Liver (tissue), 9 donors: ENCODE measurements around the gene LSM14B. TPM values are rescaled to one million over a fixed set of nuclear protein-coding genes. Genes with fewer than 3 reads are reported as not detected.
A peak's percentile ranks its signal among the peaks of the same experiment; 100 is the strongest.

ENCODE experiments used
- DNase-seq: peaks from one replicate; pipeline ENCODE4 v3.0.0-alpha.2; 2017; ENCODE audit warnings: low spot score
- H3K27ac ChIP-seq, 2 donors: one replicate each; pipeline ENCODE4 v1.7.0; 2013; ENCODE audit warnings: inconsistent platforms in 2 of 2, low read length in 2 of 2, control low read depth in 1 of 2, low read depth in 1 of 2, mild to moderate bottlenecking in 1 of 2
- H3K27me3 ChIP-seq, 4 donors: one replicate each; pipeline versions ENCODE4 v1.6.1 to v1.7.0; 2013; ENCODE audit warnings: low read length in 3 of 4, inconsistent platforms in 1 of 4, mild to moderate bottlenecking in 1 of 4, moderate library complexity in 1 of 4; ENCODE audit not compliant: control insufficient read depth in 4 of 4, insufficient read depth in 4 of 4
- H3K36me3 ChIP-seq, 4 donors: one replicate each; pipeline versions ENCODE4 v1.6.1 to v1.7.0; 2013; ENCODE audit warnings: low read length in 3 of 4, mild to moderate bottlenecking in 3 of 4, low read depth in 1 of 4, moderate library complexity in 1 of 4; ENCODE audit not compliant: control insufficient read depth in 4 of 4, insufficient read depth in 3 of 4
- H3K4me1 ChIP-seq, 4 donors: one replicate each; pipeline versions ENCODE4 v1.6.1 to v1.7.0; 2013; ENCODE audit warnings: low read length in 3 of 4, mild to moderate bottlenecking in 3 of 4, moderate library complexity in 1 of 4; ENCODE audit not compliant: control insufficient read depth in 4 of 4, insufficient read depth in 4 of 4
- H3K4me3 ChIP-seq, 3 donors: one replicate each; pipeline versions ENCODE4 v1.6.1 to v1.7.0; 2013; ENCODE audit warnings: low read length in 3 of 3, control low read depth in 1 of 3, low read depth in 1 of 3, mild to moderate bottlenecking in 1 of 3
- H3K9ac ChIP-seq, 2 donors: one replicate each; pipeline ENCODE4 v1.7.0; 2013; ENCODE audit warnings: low read length in 2 of 2, mild to moderate bottlenecking in 2 of 2, moderate library complexity in 2 of 2, control low read depth in 1 of 2, low read depth in 1 of 2
- H3K9me3 ChIP-seq, 4 donors: one replicate each; pipeline versions ENCODE4 v1.6.1 to v1.7.0; 2013; ENCODE audit warnings: low read length in 3 of 4; ENCODE audit not compliant: control insufficient read depth in 4 of 4
- ATF3 ChIP-seq: IDR thresholded peaks from 2 replicates; pipeline ENCODE4 v1.6.1; 2016; ENCODE audit warnings: antibody characterized with exemption
- EGR1 ChIP-seq, 2 donors: IDR thresholded peaks; 2 replicates each; pipeline ENCODE4 v1.6.1; 2016 to 2018; ENCODE audit warnings: antibody characterized with exemption in 2 of 2, low read depth in 2 of 2
- FOXA1 ChIP-seq: IDR thresholded peaks from 2 replicates; pipeline ENCODE4 v1.6.1; 2016; ENCODE audit warnings: antibody characterized with exemption
- GABPA ChIP-seq, 2 donors: IDR thresholded peaks in 1 of 2; conservative IDR thresholded peaks in 1 of 2; 2 replicates each; pipeline ENCODE4 v1.6.1; 2016; ENCODE audit warnings: antibody characterized with exemption in 2 of 2, mild to moderate bottlenecking in 1 of 2, moderate library complexity in 1 of 2
- NR2F2 ChIP-seq: IDR thresholded peaks from 2 replicates; pipeline ENCODE4 v1.6.1; 2016; ENCODE audit warnings: antibody characterized with exemption
- RXRA ChIP-seq, 2 donors: IDR thresholded peaks; 2 replicates each; pipeline ENCODE4 v1.6.1; 2017 to 2018; ENCODE audit warnings: antibody characterized with exemption in 2 of 2, mild to moderate bottlenecking in 1 of 2
- SP1 ChIP-seq: IDR thresholded peaks from 2 replicates; pipeline ENCODE4 v1.6.1; 2018; ENCODE audit warnings: antibody characterized with exemption, mild to moderate bottlenecking
- TAF1 ChIP-seq: conservative IDR thresholded peaks from 2 replicates; pipeline ENCODE4 v1.6.1; 2016; ENCODE audit warnings: antibody characterized with exemption, mild to moderate bottlenecking
- WGBS: extraction: QIAGEN DNeasy Blood & Tissue Kit; methylation state at CpG from one replicate; pipeline ENCODE4 v1.1.7; 2013; 5-methylcytosine and 5-hydroxymethylcytosine counted together
- polyA plus RNA-seq, 2 donors: library from polyadenylated mRNA; stranded (reverse) in 1 of 2; unstranded in 1 of 2; fragments of 200-250 nt in 1 of 2; fragments of >200 nt in 1 of 2; fragmentation: Nextera tagmentation in 1 of 2; extraction: Ambion mirVana in 1 of 2; gene quantifications; one replicate each; pipeline versions ENCODE4 v1.2.1 to v1.2.3, GENCODE V29; 2013 to 2015
- total RNA-seq, 2 donors: library from RNA; depleted of rRNA; stranded (reverse); fragments of >200 nt; gene quantifications; one replicate each; pipeline ENCODE4 v1.2.3, GENCODE V29; 2014
- TF ChIP-seq, protein P1 (sequence below): IDR thresholded peaks from 2 replicates; pipeline ENCODE4 v1.6.1; 2016; ENCODE audit warnings: antibody characterized with exemption
- TF ChIP-seq, protein P2 (sequence below): IDR thresholded peaks from 2 replicates; pipeline ENCODE4 v1.6.1; 2016; ENCODE audit warnings: antibody characterized with exemption
- donor health status: healthy.
- donor health status: healthy.
- donor health status: healthy.
- donor health status: healthy.
- donor health status: healthy.

The LSM14B gene
- total and polyA plus RNA-seq, 4 donors = 0.99 to 15.9 (median 13.3) TPM

GRCh38 chr20:62183426-62184142 lies 61.3 kb downstream of the LSM14B start:
- peaks cover 7 to 55% (median 36%) of the 10 kb centered on the region in 4 donors for H3K4me1 ChIP-seq

More at GRCh38 chr20:62183426-62184142, 61.3 kb downstream of the LSM14B start:
- peak overlapping the region; percentile 87 to 98 for H3K27ac ChIP-seq
- H3K9me3 ChIP-seq = no peaks in the 10 kb centered on the region
- H3K4me3 ChIP-seq = peak overlapping the region; percentile 83 to 95 (median 91)
- TF ChIP-seq TAF1 = no peak
- no peak for TF ChIP-seq GABPA (IDR thresholded peaks at IDR 0.05 in 1 of 2, conservative IDR thresholded peaks at IDR 0.05 in 1 of 2)
- TF ChIP-seq SP1 = no peak
- TF ChIP-seq, protein P1, sequence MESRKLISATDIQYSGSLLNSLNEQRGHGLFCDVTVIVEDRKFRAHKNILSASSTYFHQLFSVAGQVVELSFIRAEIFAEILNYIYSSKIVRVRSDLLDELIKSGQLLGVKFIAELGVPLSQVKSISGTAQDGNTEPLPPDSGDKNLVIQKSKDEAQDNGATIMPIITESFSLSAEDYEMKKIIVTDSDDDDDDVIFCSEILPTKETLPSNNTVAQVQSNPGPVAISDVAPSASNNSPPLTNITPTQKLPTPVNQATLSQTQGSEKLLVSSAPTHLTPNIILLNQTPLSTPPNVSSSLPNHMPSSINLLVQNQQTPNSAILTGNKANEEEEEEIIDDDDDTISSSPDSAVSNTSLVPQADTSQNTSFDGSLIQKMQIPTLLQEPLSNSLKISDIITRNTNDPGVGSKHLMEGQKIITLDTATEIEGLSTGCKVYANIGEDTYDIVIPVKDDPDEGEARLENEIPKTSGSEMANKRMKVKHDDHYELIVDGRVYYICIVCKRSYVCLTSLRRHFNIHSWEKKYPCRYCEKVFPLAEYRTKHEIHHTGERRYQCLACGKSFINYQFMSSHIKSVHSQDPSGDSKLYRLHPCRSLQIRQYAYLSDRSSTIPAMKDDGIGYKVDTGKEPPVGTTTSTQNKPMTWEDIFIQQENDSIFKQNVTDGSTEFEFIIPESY = no peak
- no peak for TF ChIP-seq FOXA1
- TF ChIP-seq NR2F2 = no peak
- TF ChIP-seq, protein P2, sequence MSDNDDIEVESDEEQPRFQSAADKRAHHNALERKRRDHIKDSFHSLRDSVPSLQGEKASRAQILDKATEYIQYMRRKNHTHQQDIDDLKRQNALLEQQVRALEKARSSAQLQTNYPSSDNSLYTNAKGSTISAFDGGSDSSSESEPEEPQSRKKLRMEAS = no peak
- no peak for TF ChIP-seq ATF3
- no peak for TF ChIP-seq EGR1 (IDR thresholded peaks at IDR 0.05; ENCODE audit: low read depth in 2 of 2)
- no peak for TF ChIP-seq RXRA (IDR thresholded peaks at IDR 0.05)
- H3K36me3 ChIP-seq = peaks cover 0 to 4% (median 0%) of the 10 kb centered on the region in 4 donors
- DNase-seq = no peak
- H3K9ac ChIP-seq = peak overlapping the region; percentile 88 to 97
- H3K27me3 ChIP-seq = no peaks in the 10 kb centered on the region
- 25% methylated on average over 25 of the region's 25 CpGs for WGBS

Other genes with a start within 250 kb of the LSM14B start
- gene TAF4, start 56.6 kb upstream of the LSM14B start, total RNA-seq = 10 to 100 TPM in 1 of 2 donors, 1 to 10 TPM in 1; 7.3 to 11.8 TPM
- 1 to 10 TPM; 2.0 to 3.8 TPM for gene TAF4, start 56.6 kb upstream of the LSM14B start, polyA plus RNA-seq
- 100 to 1,000 TPM; 109 to 181 TPM for gene PSMA7, start 20.9 kb downstream of the LSM14B start, total RNA-seq
- 100 to 1,000 TPM; 212 to 342 TPM for gene PSMA7, start 20.9 kb downstream of the LSM14B start, polyA plus RNA-seq
- 10 to 100 TPM; 17.3 to 24.3 TPM for gene SS18L1, start 21.3 kb downstream of the LSM14B start, total RNA-seq
- 10 to 100 TPM in 1 of 2 donors, 1 to 10 TPM in 1; 6.1 to 16.1 TPM for gene SS18L1, start 21.3 kb downstream of the LSM14B start, polyA plus RNA-seq
- gene MTG2, start 60.6 kb downstream of the LSM14B start, total RNA-seq = 10 to 100 TPM; 13.0 to 26.8 TPM
- gene MTG2, start 60.6 kb downstream of the LSM14B start, polyA plus RNA-seq = 10 to 100 TPM; 22.0 to 28.0 TPM
- not detected for gene HRH3, start 97.8 kb downstream of the LSM14B start, total RNA-seq
- gene HRH3, start 97.8 kb downstream of the LSM14B start, polyA plus RNA-seq = not detected
- gene OSBPL2, start 116.0 kb downstream of the LSM14B start, total RNA-seq = 10 to 100 TPM; 12.7 to 19.7 TPM
- 10 to 100 TPM in 1 of 2 donors, 1 to 10 TPM in 1; 9.9 to 11.9 TPM for gene OSBPL2, start 116.0 kb downstream of the LSM14B start, polyA plus RNA-seq
- gene ADRM1, start 180.5 kb downstream of the LSM14B start, total RNA-seq = 10 to 100 TPM; 45.3 to 70.9 TPM
- 10 to 100 TPM; 83.8 to 91.0 TPM for gene ADRM1, start 180.5 kb downstream of the LSM14B start, polyA plus RNA-seq
- gene LAMA5, start 244.8 kb downstream of the LSM14B start, total RNA-seq = 10 to 100 TPM in 1 of 2 donors, 1 to 10 TPM in 1; 3.6 to 40.2 TPM
- gene LAMA5, start 244.8 kb downstream of the LSM14B start, polyA plus RNA-seq = 10 to 100 TPM; 13.4 to 13.9 TPM